Neural crest cell (in vitro differentiated cells): Measurements from ENCODE around the gene PKD1. TPM values are rescaled to one million over a fixed set of nuclear protein-coding genes. Genes with fewer than 3 reads are reported as not detected.
A peak's percentile ranks its signal among the peaks of the same experiment; 100 is the strongest.

Source experiments
- DNase-seq: peaks from one replicate; pipeline ENCODE4 v3.0.0; 2021; ENCODE audit warnings: low read depth, mixed read lengths, low spot score
- H3K27ac Mint-ChIP-seq: one replicate; pipeline ENCODE4 v1.8.0; 2021; ENCODE audit warnings: mild to moderate bottlenecking, mixed read lengths; ENCODE audit not compliant: unreplicated experiment
- H3K27me3 Mint-ChIP-seq: 2 replicates; pipeline ENCODE4 v1.8.0; 2021; ENCODE audit warnings: low read depth, mild to moderate bottlenecking, mixed read lengths
- H3K36me3 Mint-ChIP-seq: 2 replicates; pipeline ENCODE4 v1.8.0; 2021; ENCODE audit warnings: low read depth, mild to moderate bottlenecking, mixed read lengths
- H3K4me1 Mint-ChIP-seq: 2 replicates; pipeline ENCODE4 v1.8.0; 2021; ENCODE audit warnings: mixed read lengths
- H3K4me3 Mint-ChIP-seq: one replicate; pipeline ENCODE4 v1.8.0; 2021; ENCODE audit warnings: mild to moderate bottlenecking, mixed read lengths
- H3K9me3 Mint-ChIP-seq: 2 replicates; pipeline ENCODE4 v1.8.0; 2021; ENCODE audit warnings: mixed read lengths
- total RNA-seq: library from RNA; stranded (reverse); gene quantifications from 2 replicates; pipeline ENCODE4 v1.2.1, GENCODE V29; 2021
- TF ChIP-seq, protein P1 (sequence below): fragments of 200-600 bp; sonication (generic); conservative IDR thresholded peaks from 2 replicates; pipeline ENCODE4 v1.5.0; 2021; ENCODE audit warnings: antibody characterized with exemption, mild to moderate bottlenecking

The PKD1 gene
- total RNA-seq, 1 donor from 2014 or later = 115 TPM

DNA sequence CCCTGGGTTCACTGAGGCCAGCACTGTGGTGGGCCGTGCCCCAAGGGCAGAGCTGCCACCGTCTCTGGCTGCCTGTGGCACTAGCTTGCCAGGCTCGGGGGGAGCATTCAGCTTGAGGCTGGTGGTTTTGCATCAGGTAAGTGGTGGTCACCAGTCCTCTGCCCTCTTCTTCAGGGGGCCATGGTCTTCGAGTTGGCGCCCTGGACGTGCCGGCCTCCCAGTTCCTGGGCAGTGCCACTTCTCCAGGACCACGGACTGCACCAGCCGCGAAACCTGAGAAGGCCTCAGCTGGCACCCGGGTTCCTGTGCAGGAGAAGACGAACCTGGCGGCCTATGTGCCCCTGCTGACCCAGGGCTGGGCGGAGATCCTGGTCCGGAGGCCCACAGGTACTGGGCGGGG is 55.7 kb downstream of the PKD1 start:
- Mint-ChIP-seq H3K36me3 (no peaks in the 10 kb centered on the region), H3K4me3 (no peak overlapping the region), H3K27me3 (no peaks in the 10 kb centered on the region), H3K4me1 (no peaks in the 10 kb centered on the region), H3K27ac (no peak overlapping the region), H3K9me3 (no peaks in the 10 kb centered on the region)
- TF ChIP-seq, protein P1, sequence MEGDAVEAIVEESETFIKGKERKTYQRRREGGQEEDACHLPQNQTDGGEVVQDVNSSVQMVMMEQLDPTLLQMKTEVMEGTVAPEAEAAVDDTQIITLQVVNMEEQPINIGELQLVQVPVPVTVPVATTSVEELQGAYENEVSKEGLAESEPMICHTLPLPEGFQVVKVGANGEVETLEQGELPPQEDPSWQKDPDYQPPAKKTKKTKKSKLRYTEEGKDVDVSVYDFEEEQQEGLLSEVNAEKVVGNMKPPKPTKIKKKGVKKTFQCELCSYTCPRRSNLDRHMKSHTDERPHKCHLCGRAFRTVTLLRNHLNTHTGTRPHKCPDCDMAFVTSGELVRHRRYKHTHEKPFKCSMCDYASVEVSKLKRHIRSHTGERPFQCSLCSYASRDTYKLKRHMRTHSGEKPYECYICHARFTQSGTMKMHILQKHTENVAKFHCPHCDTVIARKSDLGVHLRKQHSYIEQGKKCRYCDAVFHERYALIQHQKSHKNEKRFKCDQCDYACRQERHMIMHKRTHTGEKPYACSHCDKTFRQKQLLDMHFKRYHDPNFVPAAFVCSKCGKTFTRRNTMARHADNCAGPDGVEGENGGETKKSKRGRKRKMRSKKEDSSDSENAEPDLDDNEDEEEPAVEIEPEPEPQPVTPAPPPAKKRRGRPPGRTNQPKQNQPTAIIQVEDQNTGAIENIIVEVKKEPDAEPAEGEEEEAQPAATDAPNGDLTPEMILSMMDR = no peak
- no peak for DNase-seq

DNA sequence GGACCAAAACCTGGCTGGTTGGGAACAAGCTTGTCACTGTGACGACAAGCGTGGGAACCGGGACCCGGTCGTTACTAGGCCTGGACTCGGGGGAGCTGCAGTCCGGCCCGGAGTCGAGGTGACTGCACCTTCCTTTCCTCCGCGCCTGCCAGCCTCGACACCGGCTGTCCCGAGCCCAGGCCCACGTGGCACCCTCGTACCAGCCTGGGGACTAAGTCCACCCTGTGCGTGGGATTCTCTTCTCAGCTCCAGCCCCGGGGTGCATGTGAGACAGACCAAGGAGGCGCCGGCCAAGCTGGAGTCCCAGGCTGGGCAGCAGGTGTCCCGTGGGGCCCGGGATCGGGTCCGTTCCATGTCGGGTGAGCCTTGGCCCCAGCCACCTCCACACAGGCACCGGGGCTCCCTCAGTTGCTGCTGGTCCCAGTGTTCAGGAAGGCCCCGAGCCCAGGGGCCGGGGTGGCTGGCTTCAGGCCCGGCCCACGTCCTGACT is 56.3 kb downstream of the PKD1 start:
- Mint-ChIP-seq H3K36me3 (no peaks in the 10 kb centered on the region), H3K27ac (no peak overlapping the region), H3K4me3 (no peak overlapping the region), H3K27me3 (no peaks in the 10 kb centered on the region), H3K9me3 (no peaks in the 10 kb centered on the region), H3K4me1 (no peaks in the 10 kb centered on the region)
- no peak for DNase-seq
- TF ChIP-seq, protein P1 = no peak

DNA sequence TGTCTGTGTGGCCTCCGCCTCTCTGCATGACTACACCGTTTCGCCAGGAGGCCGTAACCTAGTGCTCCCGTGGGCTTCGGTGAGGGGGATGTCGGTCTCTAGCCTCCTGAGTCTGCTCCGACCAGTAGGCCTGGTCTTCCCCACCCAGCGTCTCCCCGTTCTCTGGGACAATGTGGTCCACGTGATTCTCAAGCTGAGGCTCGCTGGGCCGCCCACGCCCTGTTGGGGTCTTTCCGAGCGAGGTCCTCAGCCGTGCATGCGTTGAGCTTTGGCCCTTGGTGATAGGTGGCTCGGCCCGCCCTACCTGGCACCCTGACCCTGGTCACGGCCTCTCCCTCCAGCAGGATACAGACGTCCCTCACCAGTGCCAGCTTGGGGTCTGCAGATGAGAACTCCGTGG is 57.0 kb downstream of the PKD1 start:
- Mint-ChIP-seq H3K4me3 (no peak overlapping the region), H3K4me1 (no peaks in the 10 kb centered on the region), H3K27me3 (no peaks in the 10 kb centered on the region), H3K9me3 (no peaks in the 10 kb centered on the region), H3K36me3 (no peaks in the 10 kb centered on the region), H3K27ac (peak overlapping the region; percentile 27)
- TF ChIP-seq, protein P1 = no peak
- DNase-seq = no peak

DNA sequence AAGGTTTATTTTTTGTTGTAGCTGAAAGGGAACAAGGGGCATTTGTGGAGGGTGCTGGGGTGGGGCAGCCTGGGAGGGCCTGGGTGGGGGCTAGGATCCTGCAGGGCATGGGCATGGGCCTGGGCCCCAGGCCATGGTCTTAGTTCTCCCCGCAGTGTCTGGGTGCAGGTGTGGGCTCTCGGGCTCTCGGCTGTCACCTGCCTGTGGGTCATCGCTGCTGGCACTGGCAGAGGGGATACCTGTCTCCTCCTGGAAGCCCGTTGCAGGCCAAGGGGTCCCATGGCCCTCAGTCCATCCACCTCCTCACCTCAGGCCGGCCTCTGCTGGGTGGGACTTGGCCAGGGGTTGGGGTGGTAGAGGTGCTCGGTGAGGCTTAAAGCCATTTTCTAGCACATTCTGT is 57.6 kb downstream of the PKD1 start:
- no peak for DNase-seq
- no peaks in the 10 kb centered on the region for H3K27me3 Mint-ChIP-seq
- no peak overlapping the region for H3K4me3 Mint-ChIP-seq
- no peaks in the 10 kb centered on the region for H3K4me1 Mint-ChIP-seq
- TF ChIP-seq, protein P1 = no peak
- no peak overlapping the region for H3K27ac Mint-ChIP-seq
- no peaks in the 10 kb centered on the region for H3K36me3 Mint-ChIP-seq
- no peaks in the 10 kb centered on the region for H3K9me3 Mint-ChIP-seq

DNA sequence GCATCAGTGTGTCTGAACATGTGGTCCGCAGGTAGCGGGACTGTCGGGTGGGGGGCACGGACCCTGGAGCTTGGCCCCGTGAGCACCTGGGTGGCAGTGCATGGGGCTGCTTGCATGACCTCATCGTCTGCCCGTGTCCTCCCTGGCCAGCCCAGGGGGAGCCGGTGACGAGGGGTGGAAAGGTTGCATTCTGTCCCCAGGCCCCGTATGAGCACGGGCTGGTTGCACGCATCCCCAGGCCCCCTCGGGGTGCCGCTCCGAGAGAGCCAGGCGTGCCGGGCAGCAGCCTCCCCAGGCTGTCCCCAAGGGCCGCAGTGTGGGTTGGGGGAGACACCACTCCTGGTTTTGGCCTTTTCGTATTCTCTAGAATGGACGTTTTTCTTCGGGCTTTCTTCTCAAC is 58.0 kb downstream of the PKD1 start:
- DNase-seq = no peak
- Mint-ChIP-seq H3K27ac (no peak overlapping the region), H3K9me3 (no peaks in the 10 kb centered on the region), H3K4me3 (no peak overlapping the region), H3K27me3 (no peaks in the 10 kb centered on the region), H3K36me3 (no peaks in the 10 kb centered on the region), H3K4me1 (no peaks in the 10 kb centered on the region)
- TF ChIP-seq, protein P1 = no peak

DNA sequence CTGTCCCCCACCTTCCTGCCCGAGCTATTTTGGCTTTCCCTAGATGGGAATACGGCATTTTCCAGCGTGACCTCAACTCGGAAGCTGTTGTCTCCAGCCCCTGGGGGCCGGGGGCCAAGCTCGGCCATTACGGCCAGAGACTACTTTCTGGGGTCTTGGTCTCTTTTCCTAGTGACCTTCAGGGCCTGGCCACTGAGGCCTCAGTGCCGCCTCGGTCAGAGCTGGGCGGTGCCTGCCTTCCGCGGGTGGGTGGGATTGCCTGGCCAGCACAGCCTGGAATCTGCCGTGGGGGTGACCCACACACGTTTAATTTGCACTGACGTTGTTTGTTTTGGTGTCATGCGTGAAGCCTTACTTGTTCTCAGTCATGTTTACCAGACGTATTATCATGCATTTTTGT is 58.7 kb downstream of the PKD1 start:
- no peaks in the 10 kb centered on the region for H3K36me3 Mint-ChIP-seq
- no peak for DNase-seq
- no peaks in the 10 kb centered on the region for H3K4me1 Mint-ChIP-seq
- H3K9me3 Mint-ChIP-seq = no peaks in the 10 kb centered on the region
- no peaks in the 10 kb centered on the region for H3K27me3 Mint-ChIP-seq
- no peak overlapping the region for H3K4me3 Mint-ChIP-seq
- TF ChIP-seq, protein P1 = no peak
- no peak overlapping the region for H3K27ac Mint-ChIP-seq
